Activated CD8-positive, alpha-beta memory T cell treated with anti-CD3 and anti-CD28 coated beads, Interleukin-2, amount 50 U/mL, for 24 hours (primary cell): ENCODE measurements around the gene TENM3.
"Not testable (repeated sequence)": the region's sequence is repeated elsewhere in the genome, so short reads cannot be mapped to it uniquely, and the experiment has no call there.

Source experiments
- DNase-seq: peaks from one replicate; pipeline ENCODE4 v3.0.0-alpha.2; 2020; ENCODE audit errors: extremely low read depth

TENM3 gene

DNA sequence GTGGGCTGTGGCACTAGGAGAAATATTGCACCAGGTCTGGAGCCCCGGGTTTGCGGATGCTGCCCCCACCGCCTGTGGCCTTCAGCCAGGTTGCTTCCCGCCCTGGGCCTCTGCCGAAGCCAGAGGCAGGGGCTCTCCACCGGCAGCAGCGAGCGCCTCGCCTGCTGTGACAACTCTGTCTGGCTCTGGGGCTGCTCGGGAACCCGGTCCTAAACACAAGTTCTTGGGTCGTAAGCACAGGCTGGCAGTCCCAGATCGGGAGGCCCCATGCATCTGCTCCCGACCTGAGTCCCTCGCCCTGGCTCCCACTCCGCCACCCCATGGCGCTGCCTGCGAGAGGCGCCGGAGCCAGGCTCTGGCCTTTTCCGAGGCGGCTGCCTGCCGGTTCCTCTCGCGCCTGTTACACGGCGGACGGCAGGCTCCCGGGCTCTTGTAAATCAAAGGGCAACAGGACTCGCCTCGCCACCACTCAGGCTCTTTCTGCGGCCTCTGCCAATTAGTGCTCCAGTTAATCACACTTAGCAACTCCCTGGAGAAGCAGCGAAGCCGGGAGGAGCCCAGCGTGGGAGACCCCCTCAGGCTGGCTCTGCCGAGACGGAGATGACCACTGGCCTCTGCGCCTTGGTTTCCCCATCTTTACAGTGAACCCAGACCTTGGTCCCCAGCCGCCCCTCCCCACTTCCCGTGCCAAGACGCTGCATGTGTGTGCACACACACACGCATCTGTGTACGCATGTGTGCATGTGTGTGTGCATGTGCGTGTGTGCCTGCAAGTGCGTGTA lies 564.8 kb downstream of the TENM3 start:
- no peak for DNase-seq

DNA sequence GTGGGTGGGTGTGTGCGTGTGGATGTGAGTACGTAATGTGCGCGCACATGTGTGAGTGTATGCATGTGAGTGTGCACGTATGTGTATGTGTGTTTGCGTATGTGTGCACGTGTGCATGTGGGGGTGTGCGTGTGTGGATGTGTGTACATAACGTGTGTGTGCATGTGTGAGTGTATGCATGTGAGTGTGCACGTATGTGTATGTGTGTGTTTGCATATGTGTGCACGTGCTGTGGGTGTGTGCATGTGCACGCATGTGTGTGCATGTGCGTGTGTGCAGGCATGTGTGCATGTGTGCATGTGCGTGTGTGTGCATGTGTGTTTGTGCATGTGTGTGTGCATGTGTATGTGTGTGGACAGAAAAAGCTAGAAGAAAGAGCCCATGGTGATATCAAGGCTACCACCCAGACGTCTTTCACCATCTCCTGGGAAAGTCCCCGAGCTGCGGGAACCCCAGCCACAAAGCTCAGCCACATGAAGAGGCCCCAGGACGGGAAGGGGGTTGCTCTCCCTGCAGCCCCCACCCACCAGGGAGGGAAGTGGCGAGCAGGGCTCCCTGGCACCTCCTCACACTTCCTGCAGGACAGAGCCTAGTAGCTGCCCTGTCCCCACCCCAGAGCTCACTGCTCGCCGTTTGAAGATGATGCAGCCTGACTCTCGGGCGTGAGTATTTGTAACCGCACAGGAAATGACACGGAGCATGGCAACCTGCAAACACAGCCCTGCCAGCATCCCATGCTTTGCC lies 565.6 kb downstream of the TENM3 start:
- no peak for DNase-seq

DNA sequence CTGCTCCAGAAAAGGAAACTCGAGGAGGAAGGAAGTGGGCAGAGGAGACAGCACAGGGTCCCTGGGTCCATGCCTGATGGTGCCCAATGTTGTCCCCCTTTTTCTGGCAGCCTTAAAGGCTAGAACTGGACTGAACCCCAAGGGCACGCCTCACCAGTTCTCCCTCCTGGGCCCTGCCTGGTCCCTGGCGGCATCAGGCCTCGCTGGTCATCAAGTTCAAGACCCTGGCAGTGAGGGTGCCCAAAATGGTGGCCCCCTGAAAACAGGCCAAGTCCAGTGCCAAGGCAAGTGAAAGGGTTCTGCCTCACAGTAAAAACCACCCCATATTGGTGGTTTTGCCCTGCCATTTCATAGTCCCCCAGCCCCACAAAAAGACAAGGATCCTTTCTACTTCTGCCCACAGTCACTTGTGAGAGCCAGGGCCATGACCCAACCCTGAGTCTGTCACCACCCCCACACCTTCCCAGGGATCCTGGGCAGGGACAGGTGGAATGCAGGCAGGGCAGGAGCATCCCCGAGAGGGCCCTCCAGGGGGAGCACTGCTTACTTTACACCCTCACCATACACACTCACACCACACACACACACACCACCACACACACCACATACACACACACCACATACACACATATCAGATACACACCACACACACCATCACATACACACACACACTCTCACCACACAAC lies 566.4 kb downstream of the TENM3 start:
- no peak for DNase-seq

DNA sequence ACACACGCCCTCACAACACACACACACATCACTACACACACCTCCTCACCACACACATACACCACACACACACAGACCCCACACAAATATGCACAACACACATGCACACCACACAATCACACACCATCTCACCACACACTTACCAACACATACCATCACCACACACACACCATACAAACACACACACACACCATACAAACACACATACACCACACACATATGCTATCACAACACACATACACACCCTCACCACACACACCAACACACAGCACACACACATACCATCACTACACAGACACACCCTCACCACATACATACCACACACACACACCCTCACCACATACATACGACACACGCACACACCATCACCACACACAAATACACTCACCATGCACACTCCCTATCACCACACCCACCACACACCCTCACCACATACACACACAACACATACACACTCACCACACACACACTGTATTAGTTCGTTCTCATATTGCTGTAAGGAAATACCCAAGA lies 567.0 kb downstream of the TENM3 start:
- DNase-seq, result no peak

DNA sequence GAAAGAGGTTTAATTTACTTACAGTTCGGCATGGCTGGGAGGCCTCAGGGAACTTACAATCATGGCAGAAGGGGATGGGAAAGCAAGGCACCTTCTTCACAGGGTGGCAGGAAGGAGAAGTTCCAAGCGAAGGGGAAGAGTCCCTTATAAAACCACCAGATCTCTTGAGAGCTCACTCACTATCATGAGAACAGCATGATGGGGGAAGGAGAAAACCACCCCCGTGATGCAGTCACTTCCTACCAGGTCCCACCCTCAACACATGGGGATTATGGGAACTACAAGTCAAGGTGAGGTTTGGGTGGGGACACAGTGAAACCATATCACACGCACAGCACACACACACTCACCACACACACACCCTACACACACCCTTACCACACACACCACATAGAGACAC lies 569.7 kb downstream of the TENM3 start:
- DNase-seq, result no peak

DNA sequence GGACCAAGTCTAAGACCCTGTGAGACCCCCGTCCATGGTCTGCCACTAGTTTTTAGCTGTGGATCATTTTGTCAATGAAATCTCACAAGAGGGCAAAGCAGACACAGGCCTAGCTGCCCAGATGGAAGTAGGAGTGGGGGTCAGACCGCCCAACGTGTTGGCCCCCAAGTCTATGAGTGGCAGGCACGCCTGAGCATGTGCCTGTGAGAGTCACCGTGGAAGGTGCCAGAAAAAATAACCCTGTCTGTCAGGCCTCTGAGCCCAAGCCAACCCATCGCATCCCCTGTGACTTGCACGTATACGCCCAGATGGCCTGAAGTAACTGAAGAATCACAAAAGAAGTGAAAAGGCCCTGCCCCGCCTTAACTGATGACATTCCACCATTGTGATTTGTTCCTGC lies 570.9 kb downstream of the TENM3 start:
- DNase-seq, result not testable (repeated sequence)

DNA sequence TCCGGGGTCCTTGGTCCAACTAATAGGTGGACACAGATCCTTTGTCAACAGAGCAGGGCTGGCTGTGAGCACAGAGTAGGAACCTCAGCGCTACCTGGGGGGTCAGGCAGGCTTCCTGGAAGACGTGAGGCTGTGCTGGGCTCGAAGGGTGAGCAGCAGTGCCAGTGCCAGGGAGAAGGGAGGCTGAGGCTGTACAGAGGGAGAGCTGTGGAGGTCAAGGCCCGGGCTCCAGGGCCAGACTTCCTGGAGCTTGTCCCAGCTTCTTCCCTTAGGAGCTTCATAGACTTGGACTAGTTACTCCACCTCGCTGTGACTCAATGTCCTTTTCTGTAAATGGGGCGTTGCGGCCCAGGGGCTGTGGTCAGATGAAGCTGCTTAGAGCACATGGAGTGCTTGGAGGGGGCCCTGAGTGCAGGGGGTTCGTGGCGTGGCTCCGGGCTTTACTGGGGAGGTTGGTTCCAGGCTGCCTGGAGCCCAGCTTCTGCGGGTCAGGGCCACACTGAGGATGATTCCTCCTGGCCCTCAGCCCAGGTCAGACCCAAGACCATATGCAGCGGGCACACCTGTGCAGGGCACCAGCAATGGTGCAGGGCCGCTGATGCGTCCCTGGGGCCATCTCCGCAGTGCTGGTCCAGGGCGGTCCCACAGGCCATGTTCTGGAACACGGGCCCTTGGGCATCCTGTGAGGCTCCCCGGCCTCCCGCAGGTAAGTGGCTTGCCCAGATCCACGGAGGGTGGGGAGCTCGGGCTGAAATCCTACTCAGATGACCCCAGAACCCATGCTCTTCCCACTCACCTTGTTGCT lies 575.9 kb downstream of the TENM3 start:
- DNase-seq, result no peak

DNA sequence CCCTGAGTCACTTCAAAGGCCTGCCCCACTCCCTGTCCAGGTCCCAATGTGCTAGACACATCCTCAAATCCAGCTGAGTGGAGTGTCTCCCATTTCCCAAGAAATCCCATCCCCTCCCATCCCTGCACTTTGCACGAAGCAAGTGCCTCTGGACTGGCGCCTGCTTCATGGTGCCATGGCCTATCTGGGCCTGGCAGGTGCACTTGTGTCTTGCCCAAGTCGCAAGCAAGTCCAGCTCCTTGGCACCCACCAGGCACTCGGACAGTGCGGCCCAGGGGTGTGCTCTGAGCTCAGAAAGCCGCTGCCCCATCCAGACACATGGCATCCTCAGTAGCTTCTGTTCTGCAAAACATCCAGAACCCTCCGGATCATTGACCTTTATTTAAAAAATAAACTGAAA lies 576.5 kb downstream of the TENM3 start:
- no peak for DNase-seq

DNA sequence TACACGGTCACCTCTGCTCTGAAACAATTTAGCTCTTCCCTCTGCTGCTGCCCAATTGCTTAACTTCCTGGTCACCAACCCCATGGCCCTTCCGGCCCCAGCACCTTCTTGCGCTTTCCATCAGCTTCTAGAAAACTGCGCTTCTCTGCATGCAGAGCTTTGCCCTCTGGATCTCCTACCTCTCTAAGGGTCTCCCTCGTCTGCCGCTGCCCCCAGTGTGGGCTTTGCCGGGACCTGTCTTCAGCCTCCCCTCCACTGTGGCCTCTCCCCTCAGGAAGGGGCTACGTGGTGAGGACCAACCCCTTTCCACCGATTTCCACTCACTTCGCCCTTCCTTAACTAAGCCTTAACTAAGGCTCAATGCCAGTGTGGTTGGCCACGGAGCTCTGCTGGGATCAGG lies 579.4 kb downstream of the TENM3 start:
- no peak for DNase-seq

DNA sequence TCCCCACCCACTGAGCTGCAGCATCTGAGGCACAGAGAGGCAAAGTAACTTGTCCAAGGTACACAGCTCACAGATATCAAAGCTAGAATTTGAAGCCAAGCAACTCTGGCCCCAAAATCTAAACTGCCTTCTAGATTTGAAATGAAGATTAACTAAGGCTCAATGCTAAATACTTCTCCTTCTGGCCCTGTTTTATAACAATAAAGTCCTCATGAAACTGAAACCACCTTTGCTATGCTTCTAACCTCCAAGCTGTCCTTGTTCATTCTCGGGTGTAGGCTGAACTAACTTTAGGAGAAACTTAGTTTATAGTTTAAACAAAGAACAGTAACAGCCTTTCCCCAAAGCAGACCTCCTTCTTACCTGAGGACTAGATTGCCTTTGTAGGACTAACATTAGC lies 580.4 kb downstream of the TENM3 start:
- DNase-seq, result no peak

DNA sequence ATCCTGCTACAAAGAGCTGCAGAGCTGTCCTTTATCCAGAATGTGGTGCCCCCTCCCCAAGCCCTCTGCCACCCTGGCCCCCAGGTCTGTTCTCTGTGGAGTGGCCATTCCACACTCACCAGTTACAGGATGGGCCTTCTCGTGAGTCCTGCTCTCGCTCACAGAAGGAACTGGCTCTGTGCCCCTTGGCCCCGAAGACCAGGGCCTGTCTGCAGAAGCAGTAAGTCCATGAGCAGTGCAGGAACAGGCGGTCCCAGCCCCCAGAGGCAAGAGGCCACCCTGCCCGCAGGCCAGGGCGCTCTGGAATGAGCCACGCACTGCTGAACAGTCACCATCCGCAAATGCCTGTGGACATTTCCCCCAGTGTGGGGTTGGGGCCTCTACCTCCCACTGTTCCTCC lies 581.8 kb downstream of the TENM3 start:
- no peak for DNase-seq

DNA sequence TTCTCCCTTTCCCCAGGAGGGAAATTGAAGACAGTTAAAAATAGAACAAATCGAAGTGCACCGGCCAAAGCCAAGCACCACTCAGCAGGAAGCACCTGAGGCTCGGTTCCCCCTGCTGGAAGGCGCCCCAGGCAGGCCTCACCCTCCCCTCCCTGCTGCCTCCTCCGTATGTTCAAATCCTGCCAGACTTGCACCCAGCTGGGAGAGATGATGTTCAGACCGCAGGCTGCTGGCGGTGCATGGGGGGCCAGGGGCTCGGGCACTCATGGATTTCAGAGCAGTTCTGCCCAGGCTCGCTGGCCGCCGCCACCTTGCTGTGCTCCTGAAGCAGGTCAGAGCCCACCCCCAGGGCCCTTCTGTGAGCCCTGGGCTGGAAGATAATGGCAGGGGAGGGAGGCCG lies 582.6 kb downstream of the TENM3 start:
- DNase-seq, result no peak

DNA sequence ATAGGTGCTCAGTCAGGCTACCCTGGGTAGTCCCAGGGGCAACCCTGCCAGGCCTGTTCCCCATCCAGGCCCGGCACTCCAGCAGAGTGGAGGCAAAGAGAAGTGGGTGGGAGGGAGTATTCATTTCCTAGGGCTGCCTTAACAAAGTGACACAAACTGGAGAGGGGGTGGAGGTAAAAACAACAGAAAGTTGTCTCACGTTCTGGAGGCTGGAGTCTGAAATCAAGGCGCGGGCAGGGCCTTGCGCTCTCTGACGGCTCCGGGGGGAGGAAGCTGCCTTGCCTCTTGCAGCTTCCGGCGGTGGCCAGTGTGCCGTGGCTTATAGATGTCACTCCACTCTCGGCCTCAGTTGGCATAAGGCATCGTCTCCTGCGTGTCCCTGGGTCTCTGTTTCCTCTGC lies 583.2 kb downstream of the TENM3 start:
- DNase-seq, result no peak

DNA sequence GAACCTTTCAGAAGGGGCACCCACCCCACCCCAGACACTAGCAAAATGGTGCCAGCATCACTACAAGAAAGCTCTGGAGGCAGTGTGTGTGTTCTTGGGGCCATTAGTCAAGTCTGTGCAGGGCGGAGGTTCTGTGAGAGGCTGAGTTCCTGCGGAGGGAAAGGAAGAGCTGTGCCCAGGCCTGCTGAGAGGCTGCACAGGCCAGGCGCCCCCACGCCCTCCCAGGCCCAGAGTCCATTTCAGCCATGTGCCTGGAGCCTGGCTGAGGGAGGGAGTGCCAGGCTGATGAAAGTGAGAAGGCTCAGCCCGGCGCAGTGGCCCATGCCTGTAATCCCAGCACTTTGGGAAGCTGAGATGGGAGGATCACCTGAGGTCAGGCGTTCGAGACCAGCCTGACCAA lies 584.0 kb downstream of the TENM3 start:
- DNase-seq, result no peak

DNA sequence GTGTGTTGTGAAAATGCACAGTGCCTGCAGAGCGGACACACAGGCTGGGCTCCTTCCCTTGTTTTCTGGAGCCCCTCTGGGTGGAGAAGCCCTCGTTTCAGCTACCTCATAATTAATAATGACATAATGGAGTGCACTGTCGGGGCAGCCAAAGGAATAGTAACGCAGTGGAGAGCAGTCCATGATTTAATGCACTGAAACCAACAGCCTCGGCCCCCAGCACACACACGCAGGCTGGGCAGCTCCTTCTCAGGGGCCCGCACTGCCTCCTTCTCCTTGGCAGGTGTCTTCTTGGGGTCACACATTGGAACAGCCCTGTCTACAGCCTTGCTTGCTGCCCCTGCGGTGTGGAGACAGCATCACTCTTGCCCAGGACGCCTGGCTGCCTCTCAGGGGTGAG lies 584.8 kb downstream of the TENM3 start:
- no peak for DNase-seq

DNA sequence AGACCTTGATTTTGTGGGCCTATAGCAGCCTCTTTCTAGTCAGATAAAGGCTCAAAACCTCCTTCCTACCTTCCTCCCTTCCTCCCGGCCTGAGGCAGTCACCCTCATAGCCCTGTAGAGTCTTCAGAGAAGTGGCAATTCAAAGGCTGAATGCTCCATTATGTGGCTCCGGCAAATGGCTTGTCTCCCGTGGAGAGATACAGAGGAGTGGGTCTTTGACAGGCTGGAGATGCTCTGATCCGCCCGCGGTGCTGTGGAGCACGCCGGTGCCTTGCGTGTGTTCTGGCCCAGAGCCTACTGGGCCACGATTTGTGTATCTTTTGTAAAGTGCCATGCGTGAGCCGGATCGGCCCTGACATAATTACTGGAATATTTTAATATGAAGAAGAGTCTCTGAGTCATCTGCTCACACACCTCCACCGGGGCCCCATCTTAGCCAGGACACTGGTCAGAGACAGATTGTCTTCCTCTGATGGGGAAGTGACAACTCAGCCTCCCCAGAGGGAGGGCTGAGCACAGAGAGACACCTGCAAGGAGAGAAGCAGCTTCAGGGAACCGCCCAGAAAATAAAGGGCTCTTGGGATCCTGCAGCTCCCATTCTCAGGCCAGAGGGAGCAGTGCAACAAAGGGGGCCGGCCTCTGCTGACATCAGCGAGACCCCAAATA lies 585.3 kb downstream of the TENM3 start:
- no peak for DNase-seq

DNA sequence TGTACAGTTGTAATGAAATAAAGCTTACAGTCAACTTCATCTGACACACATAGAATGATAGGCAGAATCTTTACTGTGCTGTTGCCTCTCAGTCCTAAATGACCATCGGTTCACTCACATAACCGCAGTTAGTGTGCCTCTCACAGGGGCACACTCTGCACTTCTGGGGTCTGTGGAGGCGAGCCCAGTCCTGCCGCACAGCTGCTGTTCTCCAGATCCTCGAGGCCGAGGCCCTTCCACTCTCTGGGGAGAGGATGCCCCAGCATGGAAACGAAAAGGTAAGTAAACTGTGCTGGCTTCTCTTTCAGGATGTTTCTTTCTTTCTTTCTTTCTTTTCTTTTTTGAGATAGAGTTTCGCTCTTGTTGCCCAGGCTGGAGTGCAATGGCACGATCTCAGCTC lies 586.0 kb downstream of the TENM3 start:
- no peak for DNase-seq

DNA sequence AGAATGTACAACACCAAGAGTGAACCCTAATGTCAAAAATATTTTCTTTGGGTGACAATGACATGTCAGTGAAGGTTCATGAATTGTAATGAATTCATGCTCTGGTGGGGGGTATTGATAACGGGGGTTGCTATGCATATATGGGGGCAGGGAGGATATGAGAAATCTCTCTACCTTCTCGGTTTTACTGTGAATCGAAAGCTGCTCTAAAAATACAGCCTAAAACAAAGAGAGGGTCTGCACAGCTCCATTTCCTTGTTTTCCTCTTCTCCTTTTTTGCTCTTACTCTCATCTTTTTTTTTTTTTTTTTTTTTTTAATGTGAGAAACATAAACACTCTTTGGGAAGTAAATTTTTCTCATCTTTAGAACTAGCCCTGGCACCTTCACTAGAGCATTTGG lies 588.2 kb downstream of the TENM3 start:
- DNase-seq, result no peak

DNA sequence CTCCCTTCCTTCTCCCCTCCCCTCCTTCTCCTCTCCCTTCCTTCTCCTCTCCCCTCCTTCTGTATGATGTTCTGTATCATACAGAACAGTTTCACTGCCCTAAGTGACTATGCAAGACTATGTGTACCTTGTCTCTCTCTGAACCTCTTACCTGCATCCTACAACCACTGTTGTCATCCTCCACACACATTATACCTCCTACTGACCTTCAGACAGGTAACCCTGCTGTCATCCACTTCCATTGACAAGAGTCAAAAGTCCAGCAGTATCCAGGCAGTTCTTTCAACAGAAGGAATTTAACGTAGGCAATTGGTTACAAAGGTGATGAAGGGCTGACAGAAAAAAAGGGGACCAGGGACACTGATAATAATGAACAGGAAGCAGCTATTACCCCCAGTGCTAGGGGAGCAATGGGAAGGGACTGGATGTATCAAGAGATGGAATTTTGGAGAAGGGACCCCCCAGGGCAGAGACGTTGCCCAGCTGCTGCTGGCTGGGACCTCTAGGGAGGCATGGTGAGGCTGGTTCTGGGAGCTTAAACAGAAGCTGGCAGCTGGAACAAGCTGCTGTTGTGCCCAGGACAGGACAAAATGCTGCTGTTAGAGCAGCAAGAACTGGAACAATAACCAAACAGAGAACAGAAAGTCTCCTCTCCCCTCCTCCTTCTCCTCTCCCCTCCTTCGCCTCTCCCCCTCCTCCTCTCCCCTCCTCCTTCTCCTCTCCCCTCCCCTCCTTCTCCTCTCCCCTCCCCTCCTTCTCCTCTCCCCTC lies 589.3 kb downstream of the TENM3 start:
- no peak for DNase-seq

DNA sequence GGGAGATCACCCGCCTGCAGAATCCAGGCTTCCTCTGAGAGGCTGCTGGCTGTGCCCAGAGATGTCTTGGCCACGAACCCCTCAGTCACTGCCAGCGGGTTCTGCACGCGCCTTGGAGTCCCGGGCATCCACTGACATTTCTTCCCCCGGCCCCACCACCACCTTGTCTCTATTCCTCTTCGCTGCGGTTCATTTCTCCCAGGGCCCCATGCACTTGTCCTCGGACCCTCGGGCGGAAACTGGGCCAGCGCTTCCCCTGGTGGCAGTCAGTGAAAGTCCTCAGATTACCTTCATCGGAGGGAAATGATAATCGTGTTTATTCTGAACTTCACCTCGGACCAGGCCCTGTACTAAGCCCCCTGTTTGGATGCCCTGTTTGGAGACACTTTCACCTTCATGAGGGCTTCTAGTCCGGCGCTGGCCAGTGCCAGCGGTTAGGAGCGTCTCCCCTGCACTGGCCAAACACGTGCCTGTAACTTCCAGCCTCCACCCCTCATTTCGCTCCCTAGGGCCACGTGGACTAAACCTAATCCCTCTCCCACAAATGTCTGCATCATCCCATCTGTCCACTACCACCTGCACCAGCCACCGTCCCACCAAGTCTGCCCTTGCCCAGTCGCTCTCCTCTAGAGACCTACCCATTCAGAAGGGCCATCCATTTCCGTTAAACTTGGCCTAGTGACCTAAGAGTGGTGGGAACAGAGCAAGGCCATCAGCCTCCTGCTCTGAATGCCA lies 592.0 kb downstream of the TENM3 start:
- DNase-seq, result no peak
